CD14-positive monocyte (primary cell): ENCODE data around the gene BOD1. TPM values are rescaled to one million over a fixed set of nuclear protein-coding genes. Genes with fewer than 3 reads are reported as not detected.
A peak's percentile ranks its signal among the peaks of the same experiment; 100 is the strongest.

ENCODE experiments used
- DNase-seq, 3 donors: peaks; one replicate each; pipeline ENCODE4 v3.0.0-alpha.2; 2011 to 2022
- H2AFZ ChIP-seq: 2 replicates; pipeline ENCODE4 v1.6.0; 2012; ENCODE audit warnings: mild to moderate bottlenecking, low read depth, low read length, inconsistent platforms; ENCODE audit not compliant: insufficient read depth, poor library complexity, severe bottlenecking
- H3K27ac ChIP-seq, 2 donors: 1 replicate in 1 of 2; 2 replicates in 1 of 2; pipeline ENCODE4 v1.5.1; 2012 to 2013; ENCODE audit warnings: low read length in 2 of 2, control low read depth in 1 of 2, inconsistent platforms in 1 of 2, low read depth in 1 of 2, mild to moderate bottlenecking in 1 of 2
- H3K27me3 ChIP-seq, 2 donors: one replicate each; pipeline versions ENCODE4 v1.6.0 to v1.6.1; 2011 to 2013; ENCODE audit warnings: low read length in 2 of 2; ENCODE audit not compliant: control insufficient read depth in 2 of 2, insufficient read depth in 2 of 2
- H3K36me3 ChIP-seq, 2 donors: replicated peaks in 1 of 2; 1 replicate in 1 of 2; 2 replicates in 1 of 2; pipeline versions ENCODE4 v1.5.1 to v1.6.1; 2012 to 2013; ENCODE audit warnings: low read length in 2 of 2, control low read depth in 1 of 2, inconsistent platforms in 1 of 2, mild to moderate bottlenecking in 1 of 2; ENCODE audit not compliant: insufficient read depth in 2 of 2, control insufficient read depth in 1 of 2
- H3K4me1 ChIP-seq, 2 donors: 1 replicate in 1 of 2; 2 replicates in 1 of 2; pipeline versions ENCODE4 v1.5.1 to v1.6.1; 2012 to 2013; ENCODE audit warnings: low read length in 2 of 2, control low read depth in 1 of 2, inconsistent platforms in 1 of 2, mild to moderate bottlenecking in 1 of 2, moderate library complexity in 1 of 2; ENCODE audit not compliant: insufficient read depth in 2 of 2, control insufficient read depth in 1 of 2
- H3K4me2 ChIP-seq: replicated peaks from 2 replicates; pipeline ENCODE3; 2012; ENCODE audit warnings: low read length, moderate library complexity, mild to moderate bottlenecking; ENCODE audit not compliant: poor library complexity, severe bottlenecking; ENCODE audit errors: extremely low read depth
- H3K4me3 ChIP-seq, 3 experiments: fragments of 200-600 bp in 1 of 3; sonication (generic) in 1 of 3; replicated peaks in 1 of 3; 1 replicate in 2 of 3; 2 replicates in 1 of 3; pipeline ENCODE4 v1.5.1; 2011 to 2013; ENCODE audit warnings: low read length in 3 of 3, mild to moderate bottlenecking in 3 of 3, control low read depth in 2 of 3, low read depth in 2 of 3, inconsistent platforms in 1 of 3, moderate library complexity in 1 of 3
- H3K79me2 ChIP-seq: 2 replicates; pipeline ENCODE4 v1.6.0; 2012; ENCODE audit warnings: mild to moderate bottlenecking, control low read depth, inconsistent platforms, low read length, moderate library complexity; ENCODE audit not compliant: insufficient read depth
- H3K9ac ChIP-seq: 2 replicates; pipeline ENCODE4 v1.6.0; 2017; ENCODE audit warnings: low read length, mild to moderate bottlenecking; ENCODE audit not compliant: insufficient read depth, poor library complexity, severe bottlenecking
- H3K9me3 ChIP-seq, 2 donors: replicated peaks in 1 of 2; 1 replicate in 1 of 2; 2 replicates in 1 of 2; pipeline versions ENCODE4 v1.5.1 to v1.6.1; 2012 to 2013; ENCODE audit warnings: low read length in 2 of 2, control low read depth in 1 of 2; ENCODE audit not compliant: control insufficient read depth in 1 of 2, insufficient read depth in 1 of 2
- H4K20me1 ChIP-seq: 2 replicates; pipeline ENCODE4 v1.6.0; 2012; ENCODE audit warnings: mild to moderate bottlenecking, low read length, control low read depth, moderate library complexity; ENCODE audit not compliant: insufficient read depth
- H3K27ac Mint-ChIP-seq, 7 donors: one replicate each; pipeline ENCODE4 v1.8.0; 2020; ENCODE audit warnings: mild to moderate bottlenecking in 7 of 7, mixed read lengths in 7 of 7, moderate library complexity in 6 of 7, inconsistent platforms in 2 of 7
- H3K27me3 Mint-ChIP-seq, 3 donors: one replicate each; pipeline ENCODE4 v1.8.0; 2021 to 2022; ENCODE audit warnings: low read depth in 3 of 3, mild to moderate bottlenecking in 3 of 3, mixed read lengths in 3 of 3, moderate library complexity in 3 of 3, inconsistent platforms in 1 of 3
- H3K36me3 Mint-ChIP-seq, 2 donors: one replicate each; pipeline ENCODE4 v1.8.0; 2020; ENCODE audit warnings: mixed read lengths in 2 of 2, inconsistent platforms in 1 of 2, mild to moderate bottlenecking in 1 of 2
- H3K4me1 Mint-ChIP-seq: one replicate; pipeline ENCODE4 v1.8.0; 2020; ENCODE audit warnings: mild to moderate bottlenecking, mixed read lengths
- H3K4me3 Mint-ChIP-seq, 2 donors: one replicate each; pipeline ENCODE4 v1.8.0; 2020; ENCODE audit warnings: mild to moderate bottlenecking in 2 of 2, mixed read lengths in 2 of 2, moderate library complexity in 1 of 2
- H3K9me3 Mint-ChIP-seq, 7 donors: one replicate each; pipeline ENCODE4 v1.8.0; 2020 to 2022; ENCODE audit warnings: mixed read lengths in 7 of 7, mild to moderate bottlenecking in 6 of 7, moderate library complexity in 6 of 7, inconsistent platforms in 2 of 7
- WGBS: methylation state at CpG from one replicate; pipeline ENCODE4 v1.1.5; 2013; ENCODE audit warnings: missing lambda C conversion rate; ENCODE audit not compliant: insufficient coverage; 5-methylcytosine and 5-hydroxymethylcytosine counted together
- intact Hi-C, 2 donors: fragments of 100-400 bp; cut with micrococcal nuclease; formaldehyde crosslinking; loops; one replicate each; pipeline versions ENCODE4 v1.15.0 to v1.15.1; 2023
- polyA plus RNA-seq, 3 donors: library from polyadenylated mRNA; depleted of rRNA in 1 of 3; unstranded in 2 of 3; stranded (reverse) in 1 of 3; fragments of 300-500 nt in 2 of 3; fragments of >200 nt in 1 of 3; fragmentation: Illumina TruSeq in 2 of 3; gene quantifications; 1 replicate in 2 of 3; 2 replicates in 1 of 3; pipeline ENCODE4 v1.2.3, GENCODE V29; 2012 to 2021
- TF ChIP-seq, protein P1 (sequence below): fragments of 200-600 bp; IDR thresholded peaks from one replicate; pipeline ENCODE4 v1.8.0; 2022; ENCODE audit warnings: antibody characterized with exemption, mild to moderate bottlenecking

BOD1 gene
- polyA plus RNA-seq, 3 donors = 4.5 to 11.3 (median 5.8) TPM

DNA sequence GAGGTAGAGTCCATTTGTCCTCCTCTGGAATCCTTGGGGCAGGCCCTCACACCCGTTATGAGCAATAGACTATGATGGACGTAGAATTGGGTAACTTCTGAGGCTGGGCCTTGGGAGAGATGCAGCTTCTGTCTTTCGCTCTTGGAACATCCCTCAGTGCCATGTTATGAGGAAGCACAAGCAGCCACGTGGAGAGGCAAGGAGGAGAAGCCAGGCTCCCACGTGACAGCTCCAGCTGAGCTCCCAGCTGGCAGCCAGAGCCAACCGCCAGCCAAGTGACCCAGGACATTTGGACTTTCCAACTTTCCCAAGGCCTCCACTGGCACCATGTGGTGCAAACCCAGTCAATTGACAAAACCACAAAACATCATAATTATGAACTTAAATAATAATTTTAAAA, 43.0 kb upstream of the BOD1 start:
- Histone ChIP-seq H3K27me3 (no peaks in the 10 kb centered on the region), H3K36me3 (no peaks in the 10 kb centered on the region), H3K27ac (no peak overlapping the region), H3K79me2 (no peaks in the 10 kb centered on the region), H3K9me3 (peaks cover 10 to 14% of the 10 kb centered on the region in 2 donors), H3K4me3 (no peak overlapping the region), H3K9ac (no peak overlapping the region), H3K4me2 (no peak overlapping the region), H4K20me1 (no peaks in the 10 kb centered on the region), H2AFZ (no peak overlapping the region), H3K4me1 (peaks cover 10 to 11% of the 10 kb centered on the region in 2 donors)
- Mint-ChIP-seq H3K4me1 (peaks cover 14% of the 10 kb centered on the region), H3K4me3 (no peak overlapping the region), H3K27me3 (no peaks in the 10 kb centered on the region), H3K36me3 (peaks cover 2 to 3% of the 10 kb centered on the region in 2 donors), H3K9me3 (peaks cover 5 to 18% (median 10%) of the 10 kb centered on the region in 7 donors), H3K27ac (no peak overlapping the region)
- WGBS = 90% methylated on average over 4 of the region's 6 CpGs
- intact Hi-C loops = no loop called here
- TF ChIP-seq, protein P1, sequence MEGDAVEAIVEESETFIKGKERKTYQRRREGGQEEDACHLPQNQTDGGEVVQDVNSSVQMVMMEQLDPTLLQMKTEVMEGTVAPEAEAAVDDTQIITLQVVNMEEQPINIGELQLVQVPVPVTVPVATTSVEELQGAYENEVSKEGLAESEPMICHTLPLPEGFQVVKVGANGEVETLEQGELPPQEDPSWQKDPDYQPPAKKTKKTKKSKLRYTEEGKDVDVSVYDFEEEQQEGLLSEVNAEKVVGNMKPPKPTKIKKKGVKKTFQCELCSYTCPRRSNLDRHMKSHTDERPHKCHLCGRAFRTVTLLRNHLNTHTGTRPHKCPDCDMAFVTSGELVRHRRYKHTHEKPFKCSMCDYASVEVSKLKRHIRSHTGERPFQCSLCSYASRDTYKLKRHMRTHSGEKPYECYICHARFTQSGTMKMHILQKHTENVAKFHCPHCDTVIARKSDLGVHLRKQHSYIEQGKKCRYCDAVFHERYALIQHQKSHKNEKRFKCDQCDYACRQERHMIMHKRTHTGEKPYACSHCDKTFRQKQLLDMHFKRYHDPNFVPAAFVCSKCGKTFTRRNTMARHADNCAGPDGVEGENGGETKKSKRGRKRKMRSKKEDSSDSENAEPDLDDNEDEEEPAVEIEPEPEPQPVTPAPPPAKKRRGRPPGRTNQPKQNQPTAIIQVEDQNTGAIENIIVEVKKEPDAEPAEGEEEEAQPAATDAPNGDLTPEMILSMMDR = no peak
- no peak for DNase-seq

- no peaks in the 10 kb centered on the region for H3K36me3 ChIP-seq
Measured at GRCh38 chr5:173657741-173658356, 41.4 kb upstream of the BOD1 start.

More at GRCh38 chr5:173657741-173658356, 41.4 kb upstream of the BOD1 start:
- Mint-ChIP-seq H3K27ac (peak overlapping the region in 1 of 7 donors; percentile 29), H3K9me3 (peaks cover 5 to 28% (median 17%) of the 10 kb centered on the region in 7 donors), H3K27me3 (peaks cover 0 to 6% (median 2%) of the 10 kb centered on the region in 3 donors), H3K4me1 (peaks cover 4% of the 10 kb centered on the region), H3K36me3 (peaks cover 2 to 3% of the 10 kb centered on the region in 2 donors), H3K4me3 (no peak overlapping the region)
- TF ChIP-seq, protein P1 = no peak
- no peaks in the 10 kb centered on the region for H3K27me3 ChIP-seq
- no peak overlapping the region for H3K9ac ChIP-seq
- H3K4me3 ChIP-seq = no peak overlapping the region
- no peak overlapping the region for H3K27ac ChIP-seq
- no peaks in the 10 kb centered on the region for H3K4me1 ChIP-seq
- H2AFZ ChIP-seq = no peak overlapping the region
- DNase-seq = no peak
- no peaks in the 10 kb centered on the region for H4K20me1 ChIP-seq
- H3K9me3 ChIP-seq = peaks cover 14 to 25% of the 10 kb centered on the region in 2 donors
- H3K4me2 ChIP-seq = no peak overlapping the region
- H3K79me2 ChIP-seq = no peaks in the 10 kb centered on the region
- intact Hi-C loops = no loop called here
- WGBS = 92% methylated on average over 10 of the region's 14 CpGs
